Measurements from ENCODE around the gene CHL1. TPM values are rescaled to one million over a fixed set of nuclear protein-coding genes. Genes with fewer than 3 reads are reported as not detected.

Gene CHL1
- total RNA-seq, 1 experiment from 2014 or later, result not detected

DNA sequence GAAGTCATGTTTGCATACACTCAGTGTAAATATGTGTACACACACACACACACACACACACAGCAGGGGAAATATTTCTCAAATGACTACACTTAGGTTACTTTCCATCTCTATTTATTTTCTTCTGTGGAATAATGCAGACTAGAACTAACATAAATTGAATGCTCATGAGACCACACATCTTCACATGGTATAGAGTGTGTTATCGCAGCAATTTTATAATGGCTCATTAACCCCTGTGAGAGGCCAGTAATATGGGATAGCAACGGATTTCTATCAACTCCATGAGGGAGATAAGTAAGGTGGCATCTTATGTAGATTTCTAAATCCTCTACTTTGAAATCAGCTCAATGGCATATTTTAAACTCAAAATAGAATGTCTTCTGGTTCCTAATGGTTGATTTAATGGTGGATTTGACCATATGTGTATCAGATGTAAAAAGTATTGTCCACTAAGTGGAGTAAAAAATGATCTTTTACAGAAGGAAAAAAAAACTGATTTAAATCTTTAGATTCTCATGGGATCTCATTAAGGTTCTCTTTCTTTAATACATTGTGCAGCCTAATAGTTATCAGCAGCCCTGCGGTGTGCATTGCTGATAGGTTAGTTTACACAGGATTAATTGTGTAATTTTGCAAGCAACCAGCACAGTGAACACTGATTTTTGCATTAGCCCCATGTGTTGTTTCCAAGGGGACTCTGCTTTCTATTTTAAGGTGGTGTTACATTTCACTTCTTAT lies 32.0 kb downstream of the CHL1 start:
- no peaks in the 10 kb centered on the region for H3K36me3 ChIP-seq (ENCODE audit: insufficient read depth, low read length, poor library complexity, severe bottlenecking)
- H3K4me3 ChIP-seq (ENCODE audit: low read depth, low read length, poor library complexity, severe bottlenecking), result no peak overlapping the region
- H3K27ac ChIP-seq (ENCODE audit: low read depth, low read length, poor library complexity, severe bottlenecking), result no peak overlapping the region
- POLR2A ChIA-PET (ENCODE audit: low non-redundant PET), result no interaction called here
- no peaks in the 10 kb centered on the region for H3K27me3 ChIP-seq (replicated peaks; ENCODE audit: insufficient read depth, low read depth, low read length, poor library complexity)
- BruUV-seq (replicated peaks), result no TSS peak
- H3K9me3 ChIP-seq (ENCODE audit: low read depth, low read length, poor library complexity, severe bottlenecking), result no peaks in the 10 kb centered on the region
- intact Hi-C loops (cut with micrococcal nuclease; ENCODE audit: unreplicated experiment), result no loop called here
- CTCF ChIA-PET, result no interaction called here
- no peaks in the 10 kb centered on the region for H3K4me1 ChIP-seq (ENCODE audit: insufficient read depth, low read length, poor library complexity, severe bottlenecking)
- no peak for DNase-seq (ENCODE audit: low spot score)
- TF ChIP-seq, protein P1, sequence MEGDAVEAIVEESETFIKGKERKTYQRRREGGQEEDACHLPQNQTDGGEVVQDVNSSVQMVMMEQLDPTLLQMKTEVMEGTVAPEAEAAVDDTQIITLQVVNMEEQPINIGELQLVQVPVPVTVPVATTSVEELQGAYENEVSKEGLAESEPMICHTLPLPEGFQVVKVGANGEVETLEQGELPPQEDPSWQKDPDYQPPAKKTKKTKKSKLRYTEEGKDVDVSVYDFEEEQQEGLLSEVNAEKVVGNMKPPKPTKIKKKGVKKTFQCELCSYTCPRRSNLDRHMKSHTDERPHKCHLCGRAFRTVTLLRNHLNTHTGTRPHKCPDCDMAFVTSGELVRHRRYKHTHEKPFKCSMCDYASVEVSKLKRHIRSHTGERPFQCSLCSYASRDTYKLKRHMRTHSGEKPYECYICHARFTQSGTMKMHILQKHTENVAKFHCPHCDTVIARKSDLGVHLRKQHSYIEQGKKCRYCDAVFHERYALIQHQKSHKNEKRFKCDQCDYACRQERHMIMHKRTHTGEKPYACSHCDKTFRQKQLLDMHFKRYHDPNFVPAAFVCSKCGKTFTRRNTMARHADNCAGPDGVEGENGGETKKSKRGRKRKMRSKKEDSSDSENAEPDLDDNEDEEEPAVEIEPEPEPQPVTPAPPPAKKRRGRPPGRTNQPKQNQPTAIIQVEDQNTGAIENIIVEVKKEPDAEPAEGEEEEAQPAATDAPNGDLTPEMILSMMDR (conservative IDR thresholded peaks at IDR 0.05; ENCODE audit: low read depth, low read length), result no peak
- no peak for TF ChIP-seq EZH2 (IDR thresholded peaks at IDR 0.05; ENCODE audit: borderline replicate concordance, low read depth, low read length, poor library complexity, severe bottlenecking)

DNA sequence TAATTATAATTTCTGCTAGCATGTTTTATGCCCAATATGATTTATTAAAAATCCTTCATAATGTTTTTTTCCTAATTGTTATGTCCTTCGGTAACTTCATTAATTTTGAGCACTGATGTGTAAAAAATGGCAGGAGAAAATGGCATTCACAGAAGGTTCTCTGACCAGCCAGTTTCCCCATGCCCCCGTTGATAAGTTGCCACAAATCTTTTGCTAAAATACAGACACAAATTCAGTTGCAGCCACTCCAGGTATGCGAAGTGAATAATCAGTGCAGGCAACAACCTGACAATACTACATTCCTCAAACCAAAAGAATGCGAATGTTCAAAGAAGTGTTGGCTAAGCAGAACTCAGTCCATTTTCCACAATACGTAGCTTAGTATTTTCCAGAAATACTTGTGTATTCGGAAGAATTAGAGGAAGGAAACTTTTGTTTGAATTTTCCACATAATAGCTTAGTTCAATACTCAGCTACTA lies 32.7 kb downstream of the CHL1 start:
- Histone ChIP-seq H3K27ac (ENCODE audit: low read depth, low read length, poor library complexity, severe bottlenecking) (no peak overlapping the region), H3K4me1 (ENCODE audit: insufficient read depth, low read length, poor library complexity, severe bottlenecking) (no peaks in the 10 kb centered on the region), H3K27me3 (replicated peaks; ENCODE audit: insufficient read depth, low read depth, low read length, poor library complexity) (no peaks in the 10 kb centered on the region), H3K9me3 (ENCODE audit: low read depth, low read length, poor library complexity, severe bottlenecking) (no peaks in the 10 kb centered on the region), H3K4me3 (ENCODE audit: low read depth, low read length, poor library complexity, severe bottlenecking) (no peak overlapping the region), H3K36me3 (ENCODE audit: insufficient read depth, low read length, poor library complexity, severe bottlenecking) (no peaks in the 10 kb centered on the region)
- ChIA-PET CTCF (no interaction called here), POLR2A (ENCODE audit: low non-redundant PET) (no interaction called here)
- no TSS peak for BruUV-seq (replicated peaks)
- no peak for DNase-seq (ENCODE audit: low spot score)
- TF ChIP-seq EZH2 (IDR thresholded peaks at IDR 0.05; ENCODE audit: borderline replicate concordance, low read depth, low read length, poor library complexity, severe bottlenecking), result no peak
- TF ChIP-seq, protein P1 (conservative IDR thresholded peaks at IDR 0.05; ENCODE audit: low read depth, low read length), result no peak
- intact Hi-C loops (cut with micrococcal nuclease; ENCODE audit: unreplicated experiment), result no loop called here

DNA sequence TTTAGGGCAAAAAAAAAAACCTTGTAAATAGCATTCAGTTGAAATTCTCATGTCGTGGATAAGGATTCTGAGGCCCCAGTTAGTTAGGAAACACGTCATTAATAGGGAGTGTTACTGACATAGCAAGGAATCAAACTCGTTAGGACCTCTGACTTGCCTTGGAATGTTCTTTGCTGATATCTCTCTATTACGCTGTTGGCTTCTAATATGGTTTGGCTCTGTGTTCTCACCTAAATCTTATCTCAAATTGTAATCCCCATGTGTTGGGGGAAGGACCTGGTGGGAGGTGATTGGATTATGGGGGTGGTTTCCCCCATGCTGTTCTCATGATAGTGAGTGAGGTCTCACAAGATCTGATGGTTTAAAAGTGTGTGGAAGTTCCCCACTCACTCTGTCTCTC lies 40.3 kb downstream of the CHL1 start:
- H3K4me3 ChIP-seq (ENCODE audit: low read depth, low read length, poor library complexity, severe bottlenecking), result no peak overlapping the region
- TF ChIP-seq EZH2 (IDR thresholded peaks at IDR 0.05; ENCODE audit: borderline replicate concordance, low read depth, low read length, poor library complexity, severe bottlenecking), result no peak
- TF ChIP-seq, protein P1 (conservative IDR thresholded peaks at IDR 0.05; ENCODE audit: low read depth, low read length), result no peak
- DNase-seq (ENCODE audit: low spot score), result no peak
- H3K36me3 ChIP-seq (ENCODE audit: insufficient read depth, low read length, poor library complexity, severe bottlenecking), result no peaks in the 10 kb centered on the region
- H3K27me3 ChIP-seq (replicated peaks; ENCODE audit: insufficient read depth, low read depth, low read length, poor library complexity), result no peaks in the 10 kb centered on the region
- no peak overlapping the region for H3K27ac ChIP-seq (ENCODE audit: low read depth, low read length, poor library complexity, severe bottlenecking)
- POLR2A ChIA-PET (ENCODE audit: low non-redundant PET), result no interaction called here
- H3K9me3 ChIP-seq (ENCODE audit: low read depth, low read length, poor library complexity, severe bottlenecking), result no peaks in the 10 kb centered on the region
- intact Hi-C loops (cut with micrococcal nuclease; ENCODE audit: unreplicated experiment), result no loop called here
- H3K4me1 ChIP-seq (ENCODE audit: insufficient read depth, low read length, poor library complexity, severe bottlenecking), result no peaks in the 10 kb centered on the region
- CTCF ChIA-PET, result no interaction called here
- BruUV-seq (replicated peaks), result no TSS peak
